ENCODE measurements around the gene DDX39A. TPM values are rescaled to one million over a fixed set of nuclear protein-coding genes. Genes with fewer than 3 reads are reported as not detected.

Gene DDX39A
- total and polyA plus RNA-seq, 2 of the 13 experiments (the other 11 are each of a cell fraction or from before 2014, with no cell fraction given): 34.6 to 90.4 TPM

GRCh38 chr19:14432791-14433553 lies 13.8 kb upstream of the DDX39A start, which contains the start of gene PKN1 (continued):
- TF ChIP-seq, protein P1, sequence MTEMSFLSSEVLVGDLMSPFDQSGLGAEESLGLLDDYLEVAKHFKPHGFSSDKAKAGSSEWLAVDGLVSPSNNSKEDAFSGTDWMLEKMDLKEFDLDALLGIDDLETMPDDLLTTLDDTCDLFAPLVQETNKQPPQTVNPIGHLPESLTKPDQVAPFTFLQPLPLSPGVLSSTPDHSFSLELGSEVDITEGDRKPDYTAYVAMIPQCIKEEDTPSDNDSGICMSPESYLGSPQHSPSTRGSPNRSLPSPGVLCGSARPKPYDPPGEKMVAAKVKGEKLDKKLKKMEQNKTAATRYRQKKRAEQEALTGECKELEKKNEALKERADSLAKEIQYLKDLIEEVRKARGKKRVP (CRISPR knock-in tag; IDR thresholded peaks at IDR 0.05): no peak
- TF ChIP-seq, protein P2, sequence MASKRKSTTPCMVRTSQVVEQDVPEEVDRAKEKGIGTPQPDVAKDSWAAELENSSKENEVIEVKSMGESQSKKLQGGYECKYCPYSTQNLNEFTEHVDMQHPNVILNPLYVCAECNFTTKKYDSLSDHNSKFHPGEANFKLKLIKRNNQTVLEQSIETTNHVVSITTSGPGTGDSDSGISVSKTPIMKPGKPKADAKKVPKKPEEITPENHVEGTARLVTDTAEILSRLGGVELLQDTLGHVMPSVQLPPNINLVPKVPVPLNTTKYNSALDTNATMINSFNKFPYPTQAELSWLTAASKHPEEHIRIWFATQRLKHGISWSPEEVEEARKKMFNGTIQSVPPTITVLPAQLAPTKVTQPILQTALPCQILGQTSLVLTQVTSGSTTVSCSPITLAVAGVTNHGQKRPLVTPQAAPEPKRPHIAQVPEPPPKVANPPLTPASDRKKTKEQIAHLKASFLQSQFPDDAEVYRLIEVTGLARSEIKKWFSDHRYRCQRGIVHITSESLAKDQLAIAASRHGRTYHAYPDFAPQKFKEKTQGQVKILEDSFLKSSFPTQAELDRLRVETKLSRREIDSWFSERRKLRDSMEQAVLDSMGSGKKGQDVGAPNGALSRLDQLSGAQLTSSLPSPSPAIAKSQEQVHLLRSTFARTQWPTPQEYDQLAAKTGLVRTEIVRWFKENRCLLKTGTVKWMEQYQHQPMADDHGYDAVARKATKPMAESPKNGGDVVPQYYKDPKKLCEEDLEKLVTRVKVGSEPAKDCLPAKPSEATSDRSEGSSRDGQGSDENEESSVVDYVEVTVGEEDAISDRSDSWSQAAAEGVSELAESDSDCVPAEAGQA (IDR thresholded peaks at IDR 0.05; ENCODE audit: low read depth): no peak
- TF ChIP-seq, protein P2 (CRISPR knock-in tag; IDR thresholded peaks at IDR 0.05; ENCODE audit: borderline replicate concordance): no peak
- TF ChIP-seq, protein P3, sequence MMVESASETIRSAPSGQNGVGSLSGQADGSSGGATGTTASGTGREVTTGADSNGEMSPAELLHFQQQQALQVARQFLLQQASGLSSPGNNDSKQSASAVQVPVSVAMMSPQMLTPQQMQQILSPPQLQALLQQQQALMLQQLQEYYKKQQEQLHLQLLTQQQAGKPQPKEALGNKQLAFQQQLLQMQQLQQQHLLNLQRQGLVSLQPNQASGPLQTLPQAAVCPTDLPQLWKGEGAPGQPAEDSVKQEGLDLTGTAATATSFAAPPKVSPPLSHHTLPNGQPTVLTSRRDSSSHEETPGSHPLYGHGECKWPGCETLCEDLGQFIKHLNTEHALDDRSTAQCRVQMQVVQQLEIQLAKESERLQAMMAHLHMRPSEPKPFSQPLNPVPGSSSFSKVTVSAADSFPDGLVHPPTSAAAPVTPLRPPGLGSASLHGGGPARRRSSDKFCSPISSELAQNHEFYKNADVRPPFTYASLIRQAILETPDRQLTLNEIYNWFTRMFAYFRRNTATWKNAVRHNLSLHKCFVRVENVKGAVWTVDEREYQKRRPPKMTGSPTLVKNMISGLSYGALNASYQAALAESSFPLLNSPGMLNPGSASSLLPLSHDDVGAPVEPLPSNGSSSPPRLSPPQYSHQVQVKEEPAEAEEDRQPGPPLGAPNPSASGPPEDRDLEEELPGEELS (CRISPR knock-in tag; IDR thresholded peaks at IDR 0.05): no peak
- no peak for TF ChIP-seq STAG1 (CRISPR knock-in tag; IDR thresholded peaks at IDR 0.05)
- peak; percentile 23; the same call in 1 of the 3 replicates for TF ChIP-seq MXI1 (IDR thresholded peaks at IDR 0.05; ENCODE audit: borderline replicate concordance, low read depth, low read length)
- peak; percentile 5 for TF ChIP-seq HNRNPK (IDR thresholded peaks at IDR 0.05; ENCODE audit: low read depth, low read length, poor library complexity, severe bottlenecking)
- peak; percentile 82 for TF ChIP-seq KDM1A (CRISPR knock-in tag; IDR thresholded peaks at IDR 0.05)
- TF ChIP-seq, protein P4, sequence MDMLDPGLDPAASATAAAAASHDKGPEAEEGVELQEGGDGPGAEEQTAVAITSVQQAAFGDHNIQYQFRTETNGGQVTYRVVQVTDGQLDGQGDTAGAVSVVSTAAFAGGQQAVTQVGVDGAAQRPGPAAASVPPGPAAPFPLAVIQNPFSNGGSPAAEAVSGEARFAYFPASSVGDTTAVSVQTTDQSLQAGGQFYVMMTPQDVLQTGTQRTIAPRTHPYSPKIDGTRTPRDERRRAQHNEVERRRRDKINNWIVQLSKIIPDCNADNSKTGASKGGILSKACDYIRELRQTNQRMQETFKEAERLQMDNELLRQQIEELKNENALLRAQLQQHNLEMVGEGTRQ (IDR thresholded peaks at IDR 0.05; ENCODE audit: low read depth, low read length): 0 out of 2 replicates have a peak, but pooled peaks have one; percentile 23
- TF ChIP-seq, protein P4 (CRISPR knock-in tag; IDR thresholded peaks at IDR 0.05; ENCODE audit: borderline replicate concordance): no peak
- TF ChIP-seq, protein P5, sequence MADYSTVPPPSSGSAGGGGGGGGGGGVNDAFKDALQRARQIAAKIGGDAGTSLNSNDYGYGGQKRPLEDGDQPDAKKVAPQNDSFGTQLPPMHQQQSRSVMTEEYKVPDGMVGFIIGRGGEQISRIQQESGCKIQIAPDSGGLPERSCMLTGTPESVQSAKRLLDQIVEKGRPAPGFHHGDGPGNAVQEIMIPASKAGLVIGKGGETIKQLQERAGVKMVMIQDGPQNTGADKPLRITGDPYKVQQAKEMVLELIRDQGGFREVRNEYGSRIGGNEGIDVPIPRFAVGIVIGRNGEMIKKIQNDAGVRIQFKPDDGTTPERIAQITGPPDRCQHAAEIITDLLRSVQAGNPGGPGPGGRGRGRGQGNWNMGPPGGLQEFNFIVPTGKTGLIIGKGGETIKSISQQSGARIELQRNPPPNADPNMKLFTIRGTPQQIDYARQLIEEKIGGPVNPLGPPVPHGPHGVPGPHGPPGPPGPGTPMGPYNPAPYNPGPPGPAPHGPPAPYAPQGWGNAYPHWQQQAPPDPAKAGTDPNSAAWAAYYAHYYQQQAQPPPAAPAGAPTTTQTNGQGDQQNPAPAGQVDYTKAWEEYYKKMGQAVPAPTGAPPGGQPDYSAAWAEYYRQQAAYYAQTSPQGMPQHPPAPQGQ (CRISPR knock-in tag; IDR thresholded peaks at IDR 0.05; ENCODE audit: borderline replicate concordance): no peak
- no peak for TF ChIP-seq ARID3A (IDR thresholded peaks at IDR 0.05; ENCODE audit: low read depth, low read length)
